GM19467 (cell line): ENCODE data around the gene SERF1B.
"Not testable (repeated sequence)": the region's sequence is repeated elsewhere in the genome, so short reads cannot be mapped to it uniquely, and the experiment has no call there.

Source experiments
- ATAC-seq: cut with Tn5 transposase; IDR thresholded peaks from one replicate; pipeline ENCODE4 v1.9.1; 2021; ENCODE audit warnings: mild to moderate bottlenecking, moderate library complexity; ENCODE audit not compliant: unreplicated experiment

The SERF1B gene

DNA sequence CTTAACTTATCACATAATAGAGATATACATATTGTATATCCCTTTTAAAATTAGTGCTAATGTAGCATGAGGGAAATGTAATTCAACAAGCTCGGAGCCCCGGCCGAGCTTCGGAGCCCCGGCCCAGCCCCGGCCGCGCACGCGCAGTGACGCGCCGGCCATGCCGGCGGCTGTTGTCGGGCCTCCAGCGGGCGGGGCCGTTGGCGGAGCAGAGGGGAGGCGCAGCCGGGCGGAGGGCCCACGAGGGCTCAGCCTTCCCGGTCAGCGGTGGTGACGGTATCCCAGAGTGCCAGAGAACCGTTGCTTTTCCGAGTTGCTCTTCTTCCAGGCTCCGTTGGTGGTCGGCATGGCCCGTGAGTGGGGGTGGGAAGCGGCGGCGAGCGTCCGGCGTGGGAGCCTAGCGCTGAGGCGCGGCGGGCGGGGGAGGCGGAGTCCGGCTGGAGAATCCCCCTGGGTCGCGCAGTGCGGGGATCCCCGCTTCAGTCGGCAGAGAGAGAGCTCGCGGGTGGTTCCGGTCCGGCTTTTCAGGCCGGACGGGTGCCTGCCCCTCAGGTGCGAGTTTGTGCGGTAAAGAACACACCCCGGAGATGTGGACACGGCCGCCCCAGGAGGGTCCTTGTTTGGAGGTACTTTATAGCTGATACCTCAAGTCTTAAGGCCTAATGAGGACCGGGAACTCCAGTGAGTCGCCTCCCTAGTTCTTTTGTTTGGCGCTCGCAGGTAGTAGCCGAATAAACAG lies at the start of gene SERF1B:
SERF1B (plus strand) TSS at position 146 of the 739 bp plus-strand sequence; CDS start at position 347, 201 bp downstream.
- peak; percentile 87 for ATAC-seq

DNA sequence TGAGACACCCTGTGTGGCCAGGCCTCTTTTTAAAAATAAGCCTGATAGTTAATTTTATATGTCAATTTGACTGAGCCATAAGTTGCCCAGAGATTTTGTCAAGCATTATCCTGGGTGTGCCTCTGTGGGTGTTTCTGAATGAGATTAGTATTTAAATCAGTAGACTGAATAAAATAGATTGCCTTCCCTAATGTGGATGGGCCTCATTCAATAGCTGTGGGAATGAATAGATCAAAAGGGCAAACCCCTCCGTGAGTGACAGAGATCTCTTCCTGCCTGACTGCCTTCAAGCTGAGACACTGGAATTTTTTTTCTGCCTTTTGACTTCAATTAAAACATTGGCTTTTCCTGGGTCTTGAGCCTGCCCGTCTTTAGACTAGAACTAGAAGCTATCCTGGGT lies 33.3 kb upstream of the SERF1B start:
- not testable (repeated sequence) for ATAC-seq

DNA sequence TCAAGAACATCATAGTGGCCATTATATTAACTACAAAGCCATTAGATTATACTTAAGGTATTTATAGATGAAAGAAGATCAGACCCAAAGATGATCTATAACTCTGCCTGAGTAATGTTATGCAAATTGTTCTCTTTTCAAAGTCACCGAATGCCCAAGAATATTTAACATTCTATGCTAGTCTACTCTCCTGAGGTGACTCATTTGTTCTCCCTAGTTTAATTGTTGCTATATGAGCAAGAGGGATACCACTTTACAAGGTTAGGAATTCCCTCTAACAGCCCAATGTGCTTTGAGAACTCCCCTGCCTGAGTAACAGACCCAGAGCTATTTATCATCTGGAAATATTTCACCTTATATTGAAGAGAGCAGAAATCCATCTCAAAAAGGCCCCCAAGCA lies 29.5 kb upstream of the SERF1B start:
- not testable (repeated sequence) for ATAC-seq

DNA sequence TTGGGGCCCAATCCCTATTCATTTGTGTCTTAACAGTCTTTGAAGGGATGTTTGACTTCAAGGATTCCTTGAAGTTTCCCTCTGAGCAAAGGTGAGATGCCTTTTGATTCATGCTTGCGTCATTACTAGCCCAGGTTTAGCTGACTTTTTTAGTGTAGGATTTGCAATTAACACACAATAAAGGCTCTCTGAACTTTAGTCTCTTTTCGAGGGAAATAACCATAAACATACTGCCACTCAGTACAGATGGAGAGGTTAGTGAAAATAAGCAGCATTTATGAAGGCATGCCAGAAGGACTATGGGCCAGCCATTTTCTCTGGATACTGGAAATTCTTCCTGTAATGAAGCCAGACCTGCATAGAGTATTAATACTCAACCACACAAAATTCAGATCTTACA lies 4.4 kb upstream of the SERF1B start:
- ATAC-seq = not testable (repeated sequence)

DNA sequence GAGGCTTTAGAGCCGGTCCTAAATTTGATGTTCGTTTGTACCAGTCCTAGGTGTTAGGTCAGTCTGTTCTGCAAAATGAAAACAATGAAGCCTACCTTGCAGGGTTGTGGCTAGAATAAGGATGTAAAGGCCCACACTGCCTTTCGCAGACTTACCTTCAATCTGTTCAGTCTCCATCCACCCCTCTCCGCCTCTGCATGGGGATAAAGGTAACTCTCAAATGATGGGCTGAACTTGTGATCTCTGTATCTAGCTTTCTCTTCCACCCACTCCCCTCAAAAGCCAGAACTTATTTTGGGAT lies 744 bp downstream of the SERF1B start:
- peak; percentile 16 for ATAC-seq

DNA sequence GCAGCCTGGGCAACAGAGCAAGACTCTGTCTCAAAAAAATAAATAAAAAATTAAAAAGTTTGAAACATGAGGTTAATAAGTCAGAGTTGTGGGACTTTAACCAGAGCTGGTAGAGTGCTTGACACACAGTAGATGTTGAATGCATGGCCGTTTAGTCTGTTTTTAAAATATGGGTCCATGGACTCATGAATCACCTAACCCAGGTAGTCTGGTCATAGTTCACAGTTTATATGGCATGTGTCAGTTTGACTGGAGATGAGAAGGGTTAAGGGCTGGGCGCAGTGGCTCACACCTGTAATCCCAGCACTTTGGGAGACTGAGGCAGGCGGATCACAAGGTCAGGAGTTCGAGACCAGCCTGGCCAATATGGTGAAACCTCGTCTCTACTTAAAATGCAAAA lies 6.2 kb downstream of the SERF1B start:
- ATAC-seq = not testable (repeated sequence)

DNA sequence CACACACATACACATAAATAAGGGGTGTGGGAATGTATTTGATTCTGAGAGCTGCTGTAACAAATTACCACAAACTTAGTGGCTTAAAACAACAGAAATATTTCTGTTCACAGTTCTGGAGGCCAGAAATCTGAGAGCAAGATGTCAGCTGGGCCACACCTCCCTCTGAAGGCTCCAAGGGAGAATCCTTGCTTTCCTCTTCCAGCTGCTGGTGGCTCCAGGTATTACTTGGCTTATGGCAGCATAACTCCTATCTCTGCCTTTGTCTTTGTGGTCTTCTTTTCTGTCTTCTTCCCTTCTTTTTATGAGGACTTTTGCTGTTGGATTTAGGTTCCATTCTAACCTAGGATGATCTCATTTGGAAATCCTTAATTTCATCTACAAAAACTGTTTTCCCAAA lies 16.4 kb downstream of the SERF1B start:
- ATAC-seq = not testable (repeated sequence)

DNA sequence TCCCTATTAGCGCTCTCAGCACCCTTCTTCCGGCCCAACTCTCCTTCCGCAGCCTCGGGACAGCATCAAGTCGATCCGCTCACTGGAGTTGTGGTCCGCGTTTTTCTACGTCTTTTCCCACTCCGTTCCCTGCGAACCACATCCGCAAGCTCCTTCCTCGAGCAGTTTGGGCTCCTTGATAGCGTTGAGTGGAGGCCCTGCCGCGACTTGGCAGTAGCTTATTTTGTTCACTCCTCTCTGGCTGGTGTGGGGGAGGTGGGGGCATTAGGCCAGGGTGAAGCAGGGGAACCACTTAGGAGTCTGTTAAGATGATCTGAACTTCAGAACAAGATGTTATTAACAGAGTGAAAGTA lies 24.7 kb downstream of the SERF1B start:
- ATAC-seq = peak; percentile 39

DNA sequence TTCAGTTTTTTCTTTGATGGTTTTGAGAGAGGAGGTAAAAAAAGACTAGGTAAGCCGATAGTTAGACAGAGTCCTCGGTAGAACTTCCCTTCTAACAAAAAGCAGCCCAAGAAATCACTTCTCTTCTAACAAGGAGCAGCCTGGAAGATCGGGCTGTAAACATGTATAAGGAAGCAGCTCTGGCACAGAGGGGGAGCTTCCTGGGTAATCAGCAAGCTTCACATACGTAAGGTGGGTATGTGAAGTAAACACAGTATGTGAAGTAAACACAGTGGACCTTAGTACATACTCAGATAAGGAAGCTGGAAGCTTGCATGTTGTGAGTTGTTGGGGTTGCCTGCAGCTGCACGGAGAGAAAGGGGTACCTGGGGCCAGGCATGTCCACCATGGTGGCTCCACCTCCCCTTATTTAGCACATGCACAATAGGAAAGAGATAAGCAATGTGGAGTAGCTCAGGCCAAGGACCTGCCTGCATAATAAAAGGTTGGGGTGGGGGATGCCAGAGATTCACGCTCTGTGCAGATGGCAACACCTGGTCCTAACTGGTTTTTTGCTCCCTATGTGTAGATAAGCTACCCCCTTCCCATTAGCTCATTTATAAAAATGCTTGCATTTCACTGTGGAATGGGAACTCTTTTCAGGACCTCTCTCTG lies 31.4 kb downstream of the SERF1B start:
- not testable (repeated sequence) for ATAC-seq

DNA sequence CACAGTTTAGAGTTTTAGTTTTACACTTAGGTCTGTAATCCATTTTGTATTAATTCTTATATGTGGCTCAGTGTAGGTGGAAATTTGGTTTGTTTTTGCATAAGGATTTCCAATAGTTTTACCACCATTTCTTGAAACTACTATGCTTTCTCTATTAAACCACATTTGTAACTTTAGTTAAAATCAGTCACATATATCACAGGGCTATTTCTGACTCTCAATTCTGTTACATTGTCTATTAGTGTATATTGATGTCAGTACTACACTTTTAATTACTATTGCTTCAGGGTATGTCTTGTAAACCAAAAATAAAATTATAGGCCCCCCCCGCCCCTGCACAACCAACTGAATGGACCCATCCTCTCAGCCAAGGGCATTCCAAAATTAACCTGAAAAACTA lies 32.1 kb downstream of the SERF1B start:
- ATAC-seq = not testable (repeated sequence)

DNA sequence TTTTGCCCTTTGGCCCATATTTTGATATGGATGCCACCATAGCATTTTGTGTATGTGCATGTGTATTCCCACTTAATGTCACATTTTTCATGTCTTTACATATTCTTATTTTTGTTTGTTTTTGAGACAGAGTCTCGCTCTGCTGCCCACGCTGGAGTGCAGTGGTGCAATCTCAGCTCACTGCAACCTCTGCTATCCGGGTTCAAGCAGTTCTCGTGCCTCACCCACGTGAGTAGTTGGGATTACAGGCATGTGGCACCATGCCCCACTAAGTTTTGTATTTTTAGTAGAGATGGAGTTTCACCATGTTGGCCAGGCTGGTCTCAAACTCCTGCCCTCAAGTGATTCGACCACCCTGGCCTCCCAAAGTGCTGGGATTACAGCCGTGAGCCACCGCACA lies 52.6 kb downstream of the SERF1B start:
- ATAC-seq = not testable (repeated sequence)

DNA sequence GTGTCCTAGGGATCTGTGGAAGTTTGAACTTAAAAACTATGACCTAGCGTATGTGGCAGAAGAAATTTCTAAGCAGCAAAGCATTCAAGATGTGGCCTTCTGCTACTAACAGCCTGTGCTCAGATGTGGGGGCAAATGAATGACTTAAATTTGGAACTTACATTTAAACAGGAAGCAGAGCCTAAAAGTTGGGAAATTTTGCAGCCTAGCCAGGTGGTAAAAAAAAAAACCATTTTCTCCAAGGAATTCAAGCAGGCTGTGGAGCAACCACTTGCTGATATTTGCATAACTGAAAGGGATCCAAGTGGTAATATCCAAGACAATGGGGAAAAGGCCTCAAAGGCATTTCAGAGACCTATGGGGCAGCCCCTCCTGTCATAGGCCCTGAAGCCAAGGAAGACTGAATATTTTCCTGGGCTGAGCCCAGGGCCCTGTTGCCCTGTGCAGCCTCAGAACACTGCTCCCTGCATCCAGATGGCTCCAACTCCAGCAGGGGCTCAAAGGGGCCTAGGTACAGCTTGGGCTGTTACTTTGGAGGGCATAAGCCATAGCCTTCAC lies 63.9 kb downstream of the SERF1B start:
- ATAC-seq = not testable (repeated sequence)

DNA sequence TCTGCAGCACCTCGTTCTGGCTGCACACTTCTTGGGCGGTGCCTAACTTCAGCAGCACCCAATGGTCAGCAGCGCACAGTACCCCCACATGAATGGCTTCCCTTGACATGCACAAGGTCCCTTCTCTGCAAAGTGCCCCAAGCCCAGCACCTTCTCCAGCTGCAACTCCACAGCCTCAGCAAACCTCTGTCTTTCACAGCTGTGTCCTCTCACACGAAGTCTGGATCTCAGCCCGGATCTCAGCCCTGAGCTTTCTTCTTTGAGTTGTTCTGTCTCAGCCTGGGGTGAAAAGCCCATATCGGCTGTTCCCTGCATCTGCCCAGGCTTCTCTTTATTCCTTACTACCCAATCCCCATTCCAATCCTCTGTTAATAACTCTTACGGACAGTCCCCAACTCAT lies 66.7 kb downstream of the SERF1B start:
- ATAC-seq = not testable (repeated sequence)
